HL-60 (cell line): ENCODE results near the gene ZAR1.

Experiments used
- GABPA ChIP-seq: IDR thresholded peaks from 2 replicates; pipeline ENCODE4 v1.6.1; 2012; ENCODE audit warnings: low read depth
- POLR2AphosphoS5 ChIP-seq: IDR thresholded peaks from 2 replicates; pipeline ENCODE4 v1.6.1; 2012; ENCODE audit warnings: low read depth
- SPI1 ChIP-seq: IDR thresholded peaks from 2 replicates; pipeline ENCODE4 v1.6.1; 2012; ENCODE audit warnings: low read depth, mild to moderate bottlenecking, borderline replicate concordance
- TF ChIP-seq, protein P1 (sequence below): IDR thresholded peaks from one replicate; pipeline ENCODE4 v1.5.1; 2011; ENCODE audit warnings: low read length, control low read depth, inconsistent platforms; ENCODE audit not compliant: insufficient read depth
- TF ChIP-seq, protein P2 (sequence below): IDR thresholded peaks from 2 replicates; pipeline ENCODE4 v1.6.1; 2012; ENCODE audit warnings: low read depth; ENCODE audit not compliant: insufficient replicate concordance

DNA sequence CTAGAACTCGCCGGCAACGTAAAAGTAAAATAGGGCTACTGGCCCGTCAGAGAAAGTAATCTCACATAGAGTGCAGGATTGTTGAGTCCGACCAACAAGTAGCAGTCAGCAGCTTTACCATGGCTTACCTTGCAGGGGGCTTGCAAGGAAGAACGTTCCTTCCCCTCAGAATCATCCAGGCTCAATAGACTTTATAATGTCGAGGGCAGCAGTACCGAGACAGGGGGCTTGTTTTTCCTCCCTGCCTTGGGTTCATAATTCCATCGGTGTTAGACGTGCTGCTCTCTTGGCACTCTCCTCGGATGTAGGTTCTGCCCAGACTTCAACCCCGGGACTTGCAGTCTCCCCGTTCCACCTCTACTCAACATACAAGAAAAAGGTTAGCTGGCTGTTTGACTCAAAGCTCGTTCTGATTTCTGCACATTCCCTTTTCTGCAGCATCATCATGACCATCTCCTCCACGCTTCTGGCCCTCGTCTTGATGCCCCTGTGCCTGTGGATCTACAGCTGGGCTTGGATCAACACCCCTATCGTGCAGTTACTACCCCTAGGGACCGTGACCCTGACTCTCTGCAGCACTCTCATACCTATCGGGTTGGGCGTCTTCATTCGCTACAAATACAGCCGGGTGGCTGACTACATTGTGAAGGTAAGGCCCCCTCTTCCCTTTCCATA is 5.4 kb upstream of the ZAR1 start:
- TF ChIP-seq, protein P1, sequence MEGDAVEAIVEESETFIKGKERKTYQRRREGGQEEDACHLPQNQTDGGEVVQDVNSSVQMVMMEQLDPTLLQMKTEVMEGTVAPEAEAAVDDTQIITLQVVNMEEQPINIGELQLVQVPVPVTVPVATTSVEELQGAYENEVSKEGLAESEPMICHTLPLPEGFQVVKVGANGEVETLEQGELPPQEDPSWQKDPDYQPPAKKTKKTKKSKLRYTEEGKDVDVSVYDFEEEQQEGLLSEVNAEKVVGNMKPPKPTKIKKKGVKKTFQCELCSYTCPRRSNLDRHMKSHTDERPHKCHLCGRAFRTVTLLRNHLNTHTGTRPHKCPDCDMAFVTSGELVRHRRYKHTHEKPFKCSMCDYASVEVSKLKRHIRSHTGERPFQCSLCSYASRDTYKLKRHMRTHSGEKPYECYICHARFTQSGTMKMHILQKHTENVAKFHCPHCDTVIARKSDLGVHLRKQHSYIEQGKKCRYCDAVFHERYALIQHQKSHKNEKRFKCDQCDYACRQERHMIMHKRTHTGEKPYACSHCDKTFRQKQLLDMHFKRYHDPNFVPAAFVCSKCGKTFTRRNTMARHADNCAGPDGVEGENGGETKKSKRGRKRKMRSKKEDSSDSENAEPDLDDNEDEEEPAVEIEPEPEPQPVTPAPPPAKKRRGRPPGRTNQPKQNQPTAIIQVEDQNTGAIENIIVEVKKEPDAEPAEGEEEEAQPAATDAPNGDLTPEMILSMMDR = no peak
- TF ChIP-seq, protein P2, sequence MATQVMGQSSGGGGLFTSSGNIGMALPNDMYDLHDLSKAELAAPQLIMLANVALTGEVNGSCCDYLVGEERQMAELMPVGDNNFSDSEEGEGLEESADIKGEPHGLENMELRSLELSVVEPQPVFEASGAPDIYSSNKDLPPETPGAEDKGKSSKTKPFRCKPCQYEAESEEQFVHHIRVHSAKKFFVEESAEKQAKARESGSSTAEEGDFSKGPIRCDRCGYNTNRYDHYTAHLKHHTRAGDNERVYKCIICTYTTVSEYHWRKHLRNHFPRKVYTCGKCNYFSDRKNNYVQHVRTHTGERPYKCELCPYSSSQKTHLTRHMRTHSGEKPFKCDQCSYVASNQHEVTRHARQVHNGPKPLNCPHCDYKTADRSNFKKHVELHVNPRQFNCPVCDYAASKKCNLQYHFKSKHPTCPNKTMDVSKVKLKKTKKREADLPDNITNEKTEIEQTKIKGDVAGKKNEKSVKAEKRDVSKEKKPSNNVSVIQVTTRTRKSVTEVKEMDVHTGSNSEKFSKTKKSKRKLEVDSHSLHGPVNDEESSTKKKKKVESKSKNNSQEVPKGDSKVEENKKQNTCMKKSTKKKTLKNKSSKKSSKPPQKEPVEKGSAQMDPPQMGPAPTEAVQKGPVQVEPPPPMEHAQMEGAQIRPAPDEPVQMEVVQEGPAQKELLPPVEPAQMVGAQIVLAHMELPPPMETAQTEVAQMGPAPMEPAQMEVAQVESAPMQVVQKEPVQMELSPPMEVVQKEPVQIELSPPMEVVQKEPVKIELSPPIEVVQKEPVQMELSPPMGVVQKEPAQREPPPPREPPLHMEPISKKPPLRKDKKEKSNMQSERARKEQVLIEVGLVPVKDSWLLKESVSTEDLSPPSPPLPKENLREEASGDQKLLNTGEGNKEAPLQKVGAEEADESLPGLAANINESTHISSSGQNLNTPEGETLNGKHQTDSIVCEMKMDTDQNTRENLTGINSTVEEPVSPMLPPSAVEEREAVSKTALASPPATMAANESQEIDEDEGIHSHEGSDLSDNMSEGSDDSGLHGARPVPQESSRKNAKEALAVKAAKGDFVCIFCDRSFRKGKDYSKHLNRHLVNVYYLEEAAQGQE = no peak
- no peak for TF ChIP-seq POLR2AphosphoS5
- TF ChIP-seq SPI1 = no peak
- no peak for TF ChIP-seq GABPA
